Caki2 (cell line): ENCODE measurements around the gene JAKMIP3. TPM values are rescaled to one million over a fixed set of nuclear protein-coding genes. Genes with fewer than 3 reads are reported as not detected.

Experiments
- total RNA-seq: library from RNA; depleted of rRNA; stranded (reverse); fragments of >200 nt; shearing (Covaris generic); gene quantifications from 2 replicates; pipeline ENCODE4 v1.2.3, GENCODE V29; 2014; ENCODE audit warnings: low replicate concordance; rRNA removed

The JAKMIP3 gene
- total RNA-seq, 1 experiment from 2014 or later, result 0.54 TPM

Other genes with a start within 250 kb of the JAKMIP3 start
- 39.1 and 45.4 TPM in 2 replicates for gene PPP2R2D, start 164.9 kb upstream of the JAKMIP3 start, total RNA-seq
- gene BNIP3, start 84.0 kb upstream of the JAKMIP3 start, total RNA-seq, result 564 and 575 TPM in 2 replicates
- gene DPYSL4, start 121.0 kb downstream of the JAKMIP3 start, total RNA-seq, result 0.14 TPM in 1 of 2 replicates, not detected in the other
- gene STK32C, start 242.0 kb downstream of the JAKMIP3 start, total RNA-seq, result 22.5 and 47.3 TPM in 2 replicates